Suppressor macrophage treated with lipopolysaccharide for 1 hour (primary cell): ENCODE data around the gene PPP4R4.
A peak's percentile ranks its signal among the peaks of the same experiment; 100 is the strongest.

ENCODE experiments used
- DNase-seq, 3 donors: peaks; one replicate each; pipeline ENCODE4 v3.0.0-alpha.2; 2020 to 2022

PPP4R4 gene

DNA sequence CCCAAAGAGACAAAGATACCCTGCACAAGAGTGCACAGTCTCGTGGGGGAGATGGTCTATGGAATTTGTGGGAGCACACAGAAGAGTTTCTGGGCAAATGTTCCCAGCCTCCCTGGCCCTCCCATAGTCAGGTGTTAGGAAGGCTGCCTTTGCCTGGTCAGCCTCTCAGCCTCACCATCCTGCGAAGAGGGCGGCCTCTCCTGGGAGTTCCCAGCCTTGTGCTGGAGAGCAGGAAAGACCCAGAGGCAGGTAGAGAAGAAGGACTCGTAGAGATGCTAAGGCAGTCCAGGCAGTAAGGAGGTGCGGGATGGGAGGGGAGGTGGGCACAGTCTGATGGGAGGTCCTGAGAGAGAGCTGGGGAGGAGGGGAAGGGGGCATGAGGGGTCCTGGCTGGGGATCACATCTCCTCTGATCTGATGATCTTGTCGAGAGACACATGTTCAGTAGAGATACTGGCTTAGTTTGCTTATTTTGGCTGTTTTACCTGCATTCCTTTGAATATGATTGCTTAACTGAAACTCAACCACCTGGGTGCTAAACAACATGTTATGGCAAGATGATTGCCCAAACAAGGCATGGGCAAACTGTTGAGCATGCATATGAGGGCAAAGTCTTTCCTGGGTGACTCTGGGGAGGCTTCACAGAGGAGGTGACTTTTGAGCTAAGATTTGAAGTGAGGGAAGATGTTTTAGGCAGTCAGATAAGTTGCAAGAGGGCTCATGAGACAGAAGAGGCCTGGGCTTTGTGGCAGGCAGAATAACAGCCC lies 138.5 kb downstream of the PPP4R4 start:
- DNase-seq = no peak

- DNase-seq = peak; percentile 16 to 33 (median 32)
Observed at GRCh38 chr14:94313991-94314655, 140.0 kb downstream of the PPP4R4 start.

DNA sequence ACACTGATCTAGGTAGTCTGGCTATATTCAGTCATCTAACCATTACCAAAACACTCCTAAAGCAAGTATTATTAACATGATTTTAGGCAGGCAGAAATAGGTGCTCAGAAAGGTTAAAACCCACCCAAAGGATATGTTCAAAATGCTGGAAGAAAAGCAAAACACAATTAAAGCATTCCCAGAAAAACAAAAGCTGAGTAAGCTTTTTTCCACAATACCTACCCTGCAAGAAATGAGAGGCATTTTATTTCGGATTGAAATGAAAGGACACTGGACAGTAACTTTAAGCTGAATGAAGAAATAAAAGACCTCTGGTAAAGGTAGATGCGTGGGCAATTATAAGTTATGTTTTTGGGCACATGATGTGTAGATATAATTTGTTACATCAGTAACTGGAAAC lies 140.8 kb downstream of the PPP4R4 start:
- no peak for DNase-seq

DNA sequence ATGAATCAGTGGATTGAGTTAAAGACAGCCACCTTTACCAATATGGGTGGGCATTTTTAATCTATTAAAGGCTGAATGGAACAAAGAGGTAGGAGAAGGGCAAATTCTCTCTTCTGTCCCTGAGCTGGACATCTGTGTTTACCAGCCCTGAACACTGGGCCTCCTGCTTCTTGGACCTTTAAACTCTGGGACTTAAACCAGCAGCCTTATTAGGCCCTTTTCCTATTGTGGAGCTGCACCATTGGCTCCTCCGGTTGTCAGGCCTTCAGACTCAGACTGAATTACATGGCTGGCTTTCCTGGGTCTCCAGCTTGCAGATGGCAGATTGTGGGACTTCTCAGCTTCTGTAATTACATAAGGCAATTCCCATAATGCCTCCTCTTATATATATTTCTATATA lies 142.6 kb downstream of the PPP4R4 start:
- no peak for DNase-seq

DNA sequence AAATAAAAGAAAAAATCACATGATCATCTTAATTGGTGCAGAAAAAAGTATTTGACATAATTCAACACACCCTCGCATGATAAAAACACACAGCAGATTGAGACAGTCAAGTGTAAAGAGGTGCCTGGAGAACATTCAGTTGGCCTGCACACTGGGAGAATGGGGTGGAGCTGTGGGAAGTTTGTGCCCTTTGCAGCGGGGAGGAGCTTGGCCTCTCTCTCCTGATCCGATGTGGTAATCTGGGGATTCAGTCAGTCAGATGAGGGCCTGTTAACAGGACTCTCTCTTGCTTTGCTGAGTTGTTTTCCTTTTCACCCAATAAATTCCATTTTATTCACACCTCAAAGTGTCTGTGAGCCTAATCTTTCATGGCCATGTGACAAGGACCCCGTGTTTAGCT lies 143.1 kb downstream of the PPP4R4 start:
- peak in 1 of 3 donors; percentile 12 for DNase-seq

DNA sequence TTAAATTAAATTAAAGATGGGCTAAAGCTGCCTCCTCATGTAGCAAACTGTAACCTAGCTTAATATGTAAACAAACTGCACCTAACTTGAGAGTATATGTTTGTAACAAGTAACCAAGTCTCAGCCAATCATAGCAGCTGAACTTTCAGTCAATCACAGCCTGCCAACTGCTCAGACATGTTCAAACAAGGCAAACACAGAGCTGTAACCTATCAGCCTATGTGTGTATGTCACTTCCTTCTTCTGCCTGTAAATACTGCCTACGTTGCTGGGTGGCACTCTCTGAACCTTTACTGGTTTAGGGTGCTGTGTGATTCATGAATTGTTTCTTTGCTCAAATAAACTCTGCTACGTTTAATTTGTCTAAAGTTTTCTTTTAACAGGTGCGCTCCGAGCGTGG lies 146.1 kb downstream of the PPP4R4 start:
- DNase-seq = peak in 2 of 3 donors; percentile 13 to 24

DNA sequence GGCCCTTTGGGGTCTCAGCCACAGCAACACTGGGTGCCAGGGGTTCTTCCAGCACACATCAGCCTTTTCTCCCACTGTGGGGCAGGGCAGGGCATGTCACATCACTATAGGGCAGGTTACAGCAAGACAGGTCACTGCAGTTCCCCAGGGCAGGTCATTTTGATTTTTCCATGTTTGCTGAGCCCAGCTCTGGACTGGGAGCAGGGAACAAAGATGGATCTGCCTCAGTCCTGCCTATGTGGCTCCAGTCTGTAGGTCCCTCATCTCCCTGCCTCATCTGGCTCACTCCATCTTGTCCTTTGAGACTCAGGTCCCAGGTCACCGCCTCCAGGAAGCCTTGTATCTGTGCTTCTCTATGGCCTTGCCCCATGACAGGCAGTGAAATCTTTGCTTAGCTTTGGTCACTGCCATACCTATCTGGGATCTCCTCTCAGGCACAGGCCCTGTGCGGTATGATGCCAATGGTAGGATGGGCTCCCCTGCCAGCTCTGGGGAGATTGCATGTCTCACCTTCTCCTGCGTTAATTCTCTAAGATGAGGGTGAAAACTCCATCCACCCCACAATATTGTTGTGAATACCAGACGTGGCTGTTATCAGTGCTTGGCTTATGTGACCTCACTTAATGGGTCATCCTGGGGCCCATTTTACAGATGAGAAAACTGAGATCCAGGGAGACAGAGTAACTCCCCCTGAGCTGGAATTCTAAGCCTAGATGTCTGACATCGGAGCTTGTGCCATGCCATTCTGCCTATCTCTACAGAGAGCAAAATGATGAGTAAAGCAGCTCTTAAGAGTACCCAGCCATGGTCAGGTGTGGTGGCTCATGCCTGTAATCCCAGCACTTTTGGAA lies 147.5 kb downstream of the PPP4R4 start:
- DNase-seq = no peak

- DNase-seq = no peak
Observed at GRCh38 chr14:94322648-94323570, 148.8 kb downstream of the PPP4R4 start, which contains the start of gene SERPINA6. SERPINA6 (minus strand) TSS chr14:94323336; CDS start chr14:94314648, 8,688 bp downstream.

GRCh38 chr14:94328196-94328595 lies 154.1 kb downstream of the PPP4R4 start:
- peak in 1 of 3 donors; percentile 40 for DNase-seq
